SJCRH30 (cell line): ENCODE measurements around the gene TMEM273. TPM values are rescaled to one million over a fixed set of nuclear protein-coding genes. Genes with fewer than 3 reads are reported as not detected.

Experiments used
- DNase-seq, 2 experiments: peaks; one replicate each; pipeline ENCODE4 v3.0.0-alpha.2; 2015 to 2020
- H3K27ac ChIP-seq: fragments of 250-450 bp; sonication (Bioruptor Pico); 2 replicates; pipeline ENCODE4 v1.5.1; 2020; ENCODE audit warnings: mild to moderate bottlenecking, moderate library complexity
- H3K27me3 ChIP-seq: fragments of 250-450 bp; sonication (Bioruptor Pico); 2 replicates; pipeline ENCODE4 v1.5.1; 2020; ENCODE audit warnings: mild to moderate bottlenecking, moderate library complexity
- H3K36me3 ChIP-seq: fragments of 250-450 bp; sonication (Bioruptor Pico); 2 replicates; pipeline ENCODE4 v1.5.1; 2020; ENCODE audit warnings: mild to moderate bottlenecking, moderate library complexity
- H3K4me1 ChIP-seq: fragments of 250-450 bp; sonication (Bioruptor Pico); 2 replicates; pipeline ENCODE4 v1.5.1; 2020; ENCODE audit warnings: mild to moderate bottlenecking, moderate library complexity
- H3K4me3 ChIP-seq: fragments of 250-450 bp; sonication (Bioruptor Pico); 2 replicates; pipeline ENCODE4 v1.5.1; 2020; ENCODE audit warnings: mild to moderate bottlenecking, moderate library complexity
- H3K9me3 ChIP-seq: fragments of 250-450 bp; sonication (Bioruptor Pico); replicated peaks from 2 replicates; pipeline ENCODE4 v1.5.1; 2020; ENCODE audit warnings: mild to moderate bottlenecking, moderate library complexity
- total RNA-seq: library from RNA; depleted of rRNA; stranded (reverse); fragments of >200 nt; shearing (Covaris generic); gene quantifications from 2 replicates; pipeline ENCODE4 v1.2.3, GENCODE V29; 2014

Gene TMEM273
- total RNA-seq, 1 experiment from 2014 or later, result 2.5 TPM

DNA sequence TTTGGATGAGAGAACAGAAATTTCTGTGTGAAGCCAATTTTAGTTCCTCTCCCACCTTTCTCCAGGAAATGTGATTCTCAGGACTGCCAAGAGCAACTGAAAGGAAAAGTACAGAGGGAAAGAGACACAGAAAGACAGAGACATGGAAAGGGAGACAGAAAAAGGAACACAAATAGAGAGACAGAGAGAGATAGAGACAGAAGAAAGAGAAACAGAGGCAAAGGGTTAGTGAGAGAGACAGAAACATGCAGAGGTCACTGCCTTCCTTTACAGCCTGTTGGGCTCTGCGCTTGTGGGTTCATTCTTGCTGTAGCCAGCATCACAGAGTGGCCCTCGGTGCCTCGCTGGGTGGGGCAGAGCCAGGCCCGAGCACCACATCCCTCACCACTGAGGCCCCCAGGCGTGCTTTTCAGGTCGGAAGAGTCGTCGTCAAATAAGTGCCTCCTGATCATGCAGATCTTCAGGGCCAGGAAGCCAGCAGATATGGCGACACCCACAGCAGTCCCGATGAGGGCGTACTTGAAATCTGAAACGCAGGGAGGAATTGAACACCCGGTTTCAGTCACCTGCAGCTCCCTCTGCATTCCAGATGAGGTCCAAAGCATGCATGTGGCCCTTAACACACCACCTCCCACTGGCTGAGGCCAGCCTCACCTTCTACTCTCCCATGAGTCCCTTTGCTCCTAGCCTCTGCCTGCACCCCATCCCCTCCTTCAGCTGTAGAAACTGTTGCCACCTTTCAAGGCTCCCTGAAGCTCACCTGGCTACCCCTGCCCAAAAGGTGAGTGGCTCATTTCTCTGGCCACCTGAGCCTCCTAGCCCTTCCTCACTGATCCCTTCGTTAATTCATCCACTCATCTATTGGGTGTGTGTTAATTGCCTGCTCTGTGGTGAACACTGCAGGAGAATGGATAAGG lies 21.4 kb downstream of the TMEM273 start:
- DNase-seq, result no peak
- no peak overlapping the region for H3K4me3 ChIP-seq
- no peaks in the 10 kb centered on the region for H3K4me1 ChIP-seq
- no peak overlapping the region for H3K27ac ChIP-seq
- H3K36me3 ChIP-seq, result no peaks in the 10 kb centered on the region
- no peaks in the 10 kb centered on the region for H3K9me3 ChIP-seq
- no peaks in the 10 kb centered on the region for H3K27me3 ChIP-seq

DNA sequence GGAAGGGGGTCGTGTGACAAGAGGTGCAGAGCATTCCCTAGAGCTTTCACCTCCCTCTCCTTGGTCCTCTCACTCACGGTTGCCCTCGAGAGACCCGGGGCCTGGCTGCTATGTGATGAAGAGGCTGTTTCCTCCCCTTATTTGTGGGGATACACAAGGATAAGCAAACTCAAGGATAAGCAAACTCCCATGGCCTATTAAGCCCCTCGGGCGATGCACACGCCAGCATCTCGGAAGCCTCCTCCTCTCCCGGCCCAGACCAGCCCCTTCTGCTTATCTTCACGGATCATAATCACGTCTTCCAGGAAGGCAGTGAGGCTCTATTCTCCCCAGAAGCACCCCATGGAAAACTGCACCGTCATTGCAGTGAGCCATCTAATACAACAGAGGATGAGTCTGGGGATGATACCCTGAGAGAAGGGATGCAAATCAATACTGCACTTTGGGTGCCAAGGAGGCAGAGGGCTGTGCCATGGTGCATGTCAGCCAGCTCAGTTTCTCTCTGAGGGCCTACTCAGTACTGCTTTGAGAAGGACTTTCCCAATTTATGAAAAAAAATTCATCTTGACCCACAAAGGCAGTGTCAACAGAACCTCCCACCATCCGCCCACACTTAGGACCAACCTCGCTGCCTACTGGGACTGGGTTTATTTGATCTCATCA lies 22.2 kb downstream of the TMEM273 start:
- H3K27ac ChIP-seq, result no peak overlapping the region
- H3K4me1 ChIP-seq, result no peaks in the 10 kb centered on the region
- H3K4me3 ChIP-seq, result no peak overlapping the region
- H3K36me3 ChIP-seq, result no peaks in the 10 kb centered on the region
- no peaks in the 10 kb centered on the region for H3K9me3 ChIP-seq
- no peak for DNase-seq
- H3K27me3 ChIP-seq, result no peaks in the 10 kb centered on the region

DNA sequence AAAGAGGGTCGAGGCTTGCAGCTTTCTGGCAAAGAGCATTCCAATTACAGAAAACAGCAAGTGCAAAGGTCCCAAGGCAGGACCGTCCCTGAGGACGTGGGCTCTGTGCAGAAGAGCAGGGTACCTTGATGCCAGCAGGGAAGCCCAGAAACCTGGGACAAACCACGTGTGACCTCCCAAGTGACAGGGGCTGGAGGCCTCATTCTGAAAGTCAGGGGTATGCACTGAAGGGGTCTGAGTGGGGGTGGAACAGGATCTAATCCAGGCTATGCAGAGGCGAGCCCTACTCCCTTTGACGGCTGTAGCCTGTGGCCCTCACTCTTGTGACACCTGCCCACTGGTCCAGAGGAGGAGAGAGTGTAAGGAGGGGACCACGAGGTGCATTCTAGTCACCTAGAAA lies 22.9 kb downstream of the TMEM273 start:
- no peak for DNase-seq
- H3K27me3 ChIP-seq, result no peaks in the 10 kb centered on the region
- H3K9me3 ChIP-seq, result no peaks in the 10 kb centered on the region
- no peak overlapping the region for H3K4me3 ChIP-seq
- no peak overlapping the region for H3K27ac ChIP-seq
- no peaks in the 10 kb centered on the region for H3K4me1 ChIP-seq
- H3K36me3 ChIP-seq, result no peaks in the 10 kb centered on the region

DNA sequence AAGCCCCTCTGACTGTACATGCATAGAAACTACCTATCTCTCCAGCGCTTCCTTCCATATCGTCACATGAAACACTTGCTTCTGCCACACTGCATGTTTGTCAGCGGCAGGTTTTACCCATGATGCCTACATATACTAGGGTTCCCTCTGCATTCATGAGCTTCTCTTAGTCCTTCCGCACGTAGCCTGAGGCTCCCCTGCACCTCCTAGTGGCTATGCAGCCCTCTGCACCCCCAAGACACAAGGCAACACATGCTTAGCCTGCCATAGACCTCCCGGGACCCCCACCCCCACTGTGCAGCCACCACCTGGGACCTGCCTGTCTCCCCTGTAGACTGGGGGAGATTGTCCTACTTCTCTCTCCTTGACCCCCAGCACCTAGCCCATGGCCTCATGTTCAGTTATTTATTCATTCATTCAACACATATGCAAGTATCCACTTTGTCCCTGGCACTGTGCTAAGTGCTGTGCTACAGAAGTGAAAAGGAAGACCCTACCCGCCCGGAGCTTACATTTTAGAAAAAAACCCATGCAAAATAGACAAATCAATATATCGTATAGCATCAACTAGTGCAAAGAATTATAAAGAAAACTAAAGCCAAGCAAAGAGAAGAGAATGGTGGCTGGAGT lies 23.5 kb downstream of the TMEM273 start:
- no peaks in the 10 kb centered on the region for H3K9me3 ChIP-seq
- DNase-seq, result peak; percentile 53 to 71
- H3K4me1 ChIP-seq, result no peaks in the 10 kb centered on the region
- no peak overlapping the region for H3K27ac ChIP-seq
- H3K36me3 ChIP-seq, result no peaks in the 10 kb centered on the region
- no peak overlapping the region for H3K4me3 ChIP-seq
- H3K27me3 ChIP-seq, result no peaks in the 10 kb centered on the region

DNA sequence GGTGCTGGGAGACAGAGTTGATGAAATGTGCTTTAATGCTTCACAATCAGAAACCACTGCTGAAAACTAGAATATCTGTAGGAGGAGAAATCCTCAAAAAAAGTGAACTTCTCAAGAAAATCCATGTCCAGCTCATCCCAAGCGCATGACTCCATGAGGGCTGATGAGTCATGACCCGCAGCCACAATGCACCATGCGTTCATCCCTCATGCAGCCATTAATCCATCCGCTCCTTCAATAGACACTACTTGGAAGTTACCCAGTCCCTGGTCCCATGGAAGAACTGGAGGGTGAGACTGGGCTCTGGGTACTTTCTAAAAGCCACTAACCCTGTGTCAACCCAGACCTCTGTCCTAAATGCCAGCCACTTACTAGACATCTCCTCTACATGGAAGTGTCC lies 24.4 kb downstream of the TMEM273 start:
- Histone ChIP-seq H3K27ac (no peak overlapping the region), H3K36me3 (no peaks in the 10 kb centered on the region), H3K4me3 (no peak overlapping the region), H3K4me1 (no peaks in the 10 kb centered on the region), H3K9me3 (no peaks in the 10 kb centered on the region), H3K27me3 (no peaks in the 10 kb centered on the region)
- DNase-seq, result no peak

DNA sequence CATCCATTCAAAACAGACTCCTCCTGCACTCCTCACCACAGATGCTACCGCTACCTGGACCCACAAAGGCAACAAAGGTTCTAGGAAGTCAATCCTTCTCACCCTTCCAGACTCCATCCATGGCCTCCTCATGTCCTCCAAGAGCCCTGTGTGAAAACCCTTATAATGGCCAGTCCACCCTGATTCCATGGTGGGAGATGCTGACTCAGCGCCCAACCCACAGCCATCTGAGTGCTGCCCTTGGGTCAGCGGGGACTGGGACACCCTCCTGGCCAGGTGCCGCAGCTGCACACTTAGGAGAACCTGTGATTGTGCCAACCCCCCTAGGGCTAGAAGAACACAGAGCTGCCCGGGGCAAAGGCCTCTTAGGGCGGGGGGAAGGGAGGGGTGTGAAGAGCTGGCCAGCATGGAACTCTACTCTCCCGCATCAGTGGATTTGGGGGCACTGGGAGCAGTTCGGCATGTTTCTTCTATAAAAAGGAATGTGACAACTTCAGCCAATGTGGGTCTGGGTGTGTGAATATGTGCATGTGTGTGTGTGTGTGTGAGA lies 25.4 kb downstream of the TMEM273 start:
- Histone ChIP-seq H3K4me1 (no peaks in the 10 kb centered on the region), H3K9me3 (no peaks in the 10 kb centered on the region), H3K4me3 (no peak overlapping the region), H3K27ac (no peak overlapping the region), H3K36me3 (no peaks in the 10 kb centered on the region), H3K27me3 (no peaks in the 10 kb centered on the region)
- DNase-seq, result no peak

DNA sequence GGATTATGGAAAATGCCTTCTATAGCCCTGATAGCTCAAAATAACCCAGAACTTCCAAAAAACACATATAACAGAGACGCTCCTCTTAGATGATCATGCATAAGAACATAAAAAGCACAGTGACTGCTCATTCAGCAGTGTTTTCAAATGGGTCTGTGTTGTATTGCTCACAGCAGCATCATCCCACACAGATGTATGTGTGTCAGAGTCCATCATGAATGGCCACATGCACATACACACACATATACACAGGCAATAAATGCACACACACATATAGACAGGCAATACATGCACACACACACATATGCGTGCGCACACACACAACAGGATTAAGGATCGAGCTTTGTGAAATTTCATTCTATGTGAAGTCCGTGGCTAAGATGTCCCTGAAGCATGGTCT lies 26.1 kb downstream of the TMEM273 start:
- no peak for DNase-seq
- H3K36me3 ChIP-seq, result no peaks in the 10 kb centered on the region
- no peak overlapping the region for H3K4me3 ChIP-seq
- H3K9me3 ChIP-seq, result no peaks in the 10 kb centered on the region
- H3K27me3 ChIP-seq, result no peaks in the 10 kb centered on the region
- no peaks in the 10 kb centered on the region for H3K4me1 ChIP-seq
- no peak overlapping the region for H3K27ac ChIP-seq

DNA sequence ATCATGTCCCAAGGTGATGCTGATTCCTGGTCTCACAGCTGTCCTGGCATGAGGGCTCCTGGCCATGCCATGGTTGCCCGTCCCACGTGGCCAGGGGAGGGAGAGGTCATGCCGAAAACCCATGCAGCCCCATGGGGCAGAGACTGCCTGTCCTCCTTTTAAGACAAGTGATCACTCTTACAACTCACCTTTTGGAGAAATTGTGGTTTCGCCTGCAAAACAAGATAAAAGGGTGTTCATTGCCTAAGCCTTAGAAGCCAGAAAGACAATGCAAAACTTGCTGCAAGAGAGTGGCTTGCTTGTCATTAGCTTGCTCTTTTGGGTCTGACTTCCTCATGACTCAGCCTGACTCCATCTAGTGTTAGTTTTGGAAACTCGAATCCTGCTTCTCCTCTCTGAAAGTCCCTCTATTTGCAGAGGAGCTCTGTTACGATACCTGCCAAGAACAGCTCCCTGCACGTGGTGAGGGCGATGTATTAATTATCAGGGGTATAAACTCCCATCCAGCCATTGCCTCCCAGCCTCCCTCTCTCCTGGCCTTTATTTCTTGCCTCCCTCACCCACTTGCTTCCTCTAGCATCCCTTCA lies 26.7 kb downstream of the TMEM273 start:
- no peaks in the 10 kb centered on the region for H3K4me1 ChIP-seq
- no peaks in the 10 kb centered on the region for H3K9me3 ChIP-seq
- H3K27me3 ChIP-seq, result no peaks in the 10 kb centered on the region
- H3K4me3 ChIP-seq, result no peak overlapping the region
- H3K27ac ChIP-seq, result no peak overlapping the region
- DNase-seq, result peak in 1 of 2 experiments; percentile 38
- no peaks in the 10 kb centered on the region for H3K36me3 ChIP-seq

DNA sequence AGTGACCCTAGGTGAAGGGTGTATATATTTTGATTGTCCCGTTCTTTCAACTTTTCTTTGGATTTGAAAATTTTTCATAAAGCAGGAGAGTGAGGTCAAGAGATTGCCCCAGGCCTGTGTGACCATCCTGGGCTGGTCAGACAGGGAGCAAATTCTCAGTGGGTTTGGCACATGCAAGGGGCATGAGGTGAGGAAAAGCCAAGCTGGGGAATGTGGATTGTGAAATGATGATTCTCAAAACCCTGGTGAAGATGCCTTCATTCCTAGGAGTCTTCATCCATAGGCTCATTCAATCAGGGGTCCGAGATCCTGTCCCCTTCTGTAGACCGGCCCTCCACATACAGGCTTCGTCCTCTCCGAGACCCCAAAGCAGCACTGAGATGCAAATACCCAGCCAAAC lies 27.4 kb downstream of the TMEM273 start:
- H3K36me3 ChIP-seq, result no peaks in the 10 kb centered on the region
- no peaks in the 10 kb centered on the region for H3K27me3 ChIP-seq
- H3K27ac ChIP-seq, result no peak overlapping the region
- H3K4me1 ChIP-seq, result no peaks in the 10 kb centered on the region
- H3K4me3 ChIP-seq, result no peak overlapping the region
- no peak for DNase-seq
- no peaks in the 10 kb centered on the region for H3K9me3 ChIP-seq

DNA sequence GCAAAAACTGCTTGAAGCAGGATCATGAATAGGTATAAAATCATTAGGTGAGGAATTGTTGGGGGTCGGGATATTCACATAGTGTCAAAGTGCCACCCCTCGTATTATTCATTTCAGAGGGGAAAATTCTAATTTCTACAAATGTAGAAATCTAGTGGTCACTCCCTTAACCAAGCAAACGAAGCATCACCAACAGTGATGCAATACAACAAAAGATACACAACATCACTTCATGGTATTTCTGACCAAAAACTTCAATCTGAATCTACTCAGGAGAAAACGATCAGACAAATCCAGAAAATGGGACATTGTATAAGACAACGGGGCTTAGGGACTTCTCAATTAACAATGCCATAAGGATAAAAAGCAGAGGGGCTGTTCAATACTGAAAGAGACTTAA lies 28.1 kb downstream of the TMEM273 start:
- DNase-seq, result no peak
- no peak overlapping the region for H3K27ac ChIP-seq
- no peaks in the 10 kb centered on the region for H3K4me1 ChIP-seq
- H3K9me3 ChIP-seq, result no peaks in the 10 kb centered on the region
- no peaks in the 10 kb centered on the region for H3K36me3 ChIP-seq
- no peaks in the 10 kb centered on the region for H3K27me3 ChIP-seq
- H3K4me3 ChIP-seq, result no peak overlapping the region

DNA sequence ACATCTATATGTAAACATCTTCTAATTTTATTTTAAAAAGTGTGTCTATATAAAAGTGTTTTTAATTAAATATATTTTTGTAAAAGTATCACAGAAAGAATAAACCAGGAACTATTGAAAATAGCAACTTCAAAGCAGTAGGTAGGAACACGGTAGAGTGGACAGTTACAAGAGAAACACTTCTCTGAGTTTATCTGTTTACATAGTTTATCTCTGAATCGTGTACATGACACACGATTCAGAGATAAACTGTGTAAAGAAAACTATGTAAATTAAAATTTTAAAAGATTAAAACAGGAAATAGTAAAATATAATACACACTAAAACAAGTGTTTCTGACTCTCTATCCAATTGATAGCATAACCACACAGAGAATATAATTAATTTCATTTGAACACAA lies 29.3 kb downstream of the TMEM273 start:
- H3K27ac ChIP-seq, result no peak overlapping the region
- no peaks in the 10 kb centered on the region for H3K36me3 ChIP-seq
- no peaks in the 10 kb centered on the region for H3K4me1 ChIP-seq
- DNase-seq, result no peak
- no peaks in the 10 kb centered on the region for H3K9me3 ChIP-seq
- H3K27me3 ChIP-seq, result no peaks in the 10 kb centered on the region
- H3K4me3 ChIP-seq, result no peak overlapping the region

DNA sequence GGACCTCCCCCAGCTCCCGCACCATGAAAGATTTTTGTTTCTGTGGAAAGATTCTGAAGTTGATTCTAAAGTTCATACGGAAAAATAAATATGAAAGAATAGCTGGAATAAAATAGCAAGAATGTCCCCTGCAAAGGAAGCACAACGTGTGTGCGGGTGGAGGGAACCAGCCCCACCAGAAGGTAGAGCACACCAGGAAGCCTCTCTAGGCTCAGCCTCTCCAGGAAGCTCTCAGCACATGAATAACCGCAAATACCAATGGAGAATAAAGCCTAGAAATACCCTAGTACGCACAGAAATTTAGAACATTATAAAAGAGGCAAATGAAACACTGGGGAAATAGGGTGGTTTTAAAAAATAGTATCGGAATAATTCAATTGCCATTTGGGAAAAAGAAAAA lies 29.8 kb downstream of the TMEM273 start:
- H3K36me3 ChIP-seq, result no peaks in the 10 kb centered on the region
- no peak overlapping the region for H3K27ac ChIP-seq
- no peak for DNase-seq
- no peaks in the 10 kb centered on the region for H3K9me3 ChIP-seq
- no peaks in the 10 kb centered on the region for H3K4me1 ChIP-seq
- H3K27me3 ChIP-seq, result no peaks in the 10 kb centered on the region
- H3K4me3 ChIP-seq, result no peak overlapping the region

DNA sequence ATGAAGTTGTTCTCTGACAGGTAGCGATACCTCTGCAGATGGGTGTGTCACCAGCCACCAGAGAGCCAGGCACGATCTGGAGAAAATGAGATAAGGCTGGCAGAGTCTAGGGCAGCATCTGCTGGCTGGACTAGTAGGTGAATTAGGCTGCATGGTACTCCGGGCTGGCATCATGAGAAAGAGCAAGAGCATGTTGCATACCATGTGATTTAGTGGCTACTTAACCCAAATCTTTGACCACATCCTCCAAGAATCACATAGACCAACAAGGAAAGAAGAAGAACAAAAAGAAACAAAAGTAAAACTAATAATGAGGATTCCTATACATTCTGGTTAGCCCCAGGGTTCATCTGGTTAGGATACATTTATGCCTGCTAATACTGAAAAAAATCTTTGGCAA lies 31.0 kb downstream of the TMEM273 start:
- Histone ChIP-seq H3K27me3 (no peaks in the 10 kb centered on the region), H3K36me3 (no peaks in the 10 kb centered on the region), H3K4me3 (no peak overlapping the region), H3K9me3 (no peaks in the 10 kb centered on the region), H3K4me1 (no peaks in the 10 kb centered on the region), H3K27ac (no peak overlapping the region)
- no peak for DNase-seq

DNA sequence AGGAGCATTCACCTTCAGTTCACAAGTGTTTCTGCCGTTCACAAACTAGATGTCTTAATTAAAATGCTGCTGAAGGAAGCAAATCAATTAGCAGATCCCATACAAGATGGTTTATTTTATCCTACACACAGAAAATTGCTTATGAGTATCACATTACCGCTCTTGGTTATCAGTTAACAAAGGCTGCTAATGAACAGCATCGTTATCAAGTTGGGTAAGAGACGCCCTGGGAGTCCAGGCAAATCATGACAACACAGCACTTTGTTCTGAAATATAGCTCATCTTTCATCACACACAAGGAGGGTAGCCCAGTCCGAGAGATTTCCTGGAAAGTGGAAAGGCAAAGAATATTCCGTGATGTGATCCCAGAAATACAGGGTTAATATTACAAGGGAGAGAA lies 33.5 kb downstream of the TMEM273 start:
- no peak for DNase-seq
- no peak overlapping the region for H3K4me3 ChIP-seq
- no peaks in the 10 kb centered on the region for H3K36me3 ChIP-seq
- H3K27me3 ChIP-seq, result no peaks in the 10 kb centered on the region
- H3K9me3 ChIP-seq, result no peaks in the 10 kb centered on the region
- no peak overlapping the region for H3K27ac ChIP-seq
- H3K4me1 ChIP-seq, result peaks cover 11% of the 10 kb centered on the region

DNA sequence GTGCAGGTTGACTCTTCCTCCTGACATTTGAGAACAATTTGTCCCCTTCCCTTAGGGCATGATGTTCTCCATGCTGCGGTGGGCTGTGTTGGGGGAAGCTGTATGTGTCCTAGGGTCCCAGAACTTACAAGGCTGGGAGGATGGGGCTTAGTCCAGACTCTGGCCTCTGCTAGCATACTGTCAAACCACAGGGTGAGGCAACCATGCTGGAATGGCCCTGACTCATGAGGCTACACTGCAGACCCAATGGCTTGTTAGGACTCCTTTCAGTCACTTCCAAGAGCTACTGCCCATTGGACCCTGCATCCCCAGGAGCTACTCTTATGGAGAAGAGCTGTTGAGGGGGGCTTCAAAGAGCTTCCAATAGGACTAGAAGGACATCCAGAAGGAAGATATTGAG lies 34.2 kb downstream of the TMEM273 start:
- no peak for DNase-seq
- no peak overlapping the region for H3K27ac ChIP-seq
- no peaks in the 10 kb centered on the region for H3K27me3 ChIP-seq
- H3K4me1 ChIP-seq, result peaks cover 18% of the 10 kb centered on the region
- H3K36me3 ChIP-seq, result no peaks in the 10 kb centered on the region
- H3K4me3 ChIP-seq, result no peak overlapping the region
- H3K9me3 ChIP-seq, result no peaks in the 10 kb centered on the region
